Measurements from ENCODE around the gene GPR156. TPM values are rescaled to one million over a fixed set of nuclear protein-coding genes. Genes with fewer than 3 reads are reported as not detected.

The GPR156 gene
- total and polyA plus RNA-seq, 10 of the 15 experiments (the other 5 are each of a cell fraction or from before 2014, with no cell fraction given): 0.08 to 0.15 (median 0.11) TPM; not detected in 6

- FAIRE-seq (no peak), ATAC-seq (no peak), DNase-seq (ENCODE audit: low read depth, low spot score) (no peak)
- 84% methylated on average over 4 of the region's 4 CpGs for WGBS (ENCODE audit: insufficient coverage, insufficient replicate concordance, low lambda C conversion rate, missing lambda C conversion rate)
- H3K4me1 ChIP-seq (ENCODE audit: control insufficient read depth, insufficient read depth, low read length): no peaks in the 10 kb centered on the region
- no peak overlapping the region for H3K4me2 ChIP-seq (ENCODE audit: control insufficient read depth, insufficient read depth)
- ChIA-PET POLR2A (no interaction called here), SMC1A (ENCODE audit: uncharacterized antibody, unreplicated experiment) (interaction anchor here (6.6 kb wide), 1 partner anchor 251 kb away, joined by 81 read pairs; no protein-coding TSS in a partner anchor), CTCF (no interaction called here), RAD21 (ENCODE audit: unreplicated experiment) (no interaction called here)
- intact Hi-C loops (cut with micrococcal nuclease; ENCODE audit: unreplicated experiment) (no loop called here), in situ Hi-C loops (cut with MboI) (no loop called here)
- no peaks in the 10 kb centered on the region for H3K79me2 ChIP-seq (ENCODE audit: control insufficient read depth, insufficient read depth, low read length)
- BruUV-seq (replicated peaks): no TSS peak
- H4K20me1 ChIP-seq (ENCODE audit: control insufficient read depth, insufficient read depth): no peaks in the 10 kb centered on the region
- TF ChIP-seq FOXK2 (IDR thresholded peaks at IDR 0.05) (no peak), ZNF274 (IDR thresholded peaks at IDR 0.05; ENCODE audit: insufficient read depth, insufficient read length) (no peak), STAT3 (IDR thresholded peaks at IDR 0.05; ENCODE audit: low read depth, low read length) (no peak), NR2C2 (IDR thresholded peaks at IDR 0.05; ENCODE audit: borderline replicate concordance, control insufficient read depth, insufficient read length, low read depth) (no peak), RCOR1 (conservative IDR thresholded peaks at IDR 0.05; ENCODE audit: low read depth, low read length) (no peak), SREBF2 (IDR thresholded peaks at IDR 0.05; ENCODE audit: low read length) (no peak), WRNIP1 (IDR thresholded peaks at IDR 0.05; ENCODE audit: borderline replicate concordance, low read depth, low read length) (no peak), DPF2 (IDR thresholded peaks at IDR 0.05) (no peak), BMI1 (IDR thresholded peaks at IDR 0.05; ENCODE audit: borderline replicate concordance) (no peak), IRF4 (IDR thresholded peaks at IDR 0.05; ENCODE audit: low read depth, low read length) (no peak), TAF1 (IDR thresholded peaks at IDR 0.05; ENCODE audit: borderline replicate concordance, low read depth, low read length) (no peak), NFYB (IDR thresholded peaks at IDR 0.05; ENCODE audit: insufficient read depth, low read depth, low read length) (no peak), STAT1 (conservative IDR thresholded peaks at IDR 0.05) (no peak)
- no peaks in the 10 kb centered on the region for H3K36me3 ChIP-seq (ENCODE audit: control insufficient read depth in 2 of 2, insufficient read depth in 2 of 2, low read length in 1 of 2)
- no peak overlapping the region for H3K9ac ChIP-seq (ENCODE audit: control insufficient read depth, insufficient read depth, low read length)
- H3K27ac ChIP-seq (ENCODE audit: control insufficient read depth, insufficient read depth): no peak overlapping the region
- no peak overlapping the region for H2AFZ ChIP-seq (ENCODE audit: control insufficient read depth, low read depth, low read length)
- no peaks in the 10 kb centered on the region; the same call in 2 of the 3 replicates for H3K9me3 ChIP-seq (replicated peaks; ENCODE audit: control insufficient read depth, insufficient read depth, low read length)
- H3K27me3 ChIP-seq (replicated peaks in 1 of 2; ENCODE audit: control insufficient read depth in 2 of 2, insufficient read depth in 2 of 2, low read length in 1 of 2): no peaks in the 10 kb centered on the region
- no peak overlapping the region for H3K4me3 ChIP-seq
These were observed 142.8 kb downstream of the GPR156 start for GRCh38 chr3:120142236-120142635.

Data from GM12878 (cell line).